SK-N-SH (cell line): ENCODE measurements around the gene PAPOLA. TPM values are rescaled to one million over a fixed set of nuclear protein-coding genes. Genes with fewer than 3 reads are reported as not detected.

ENCODE experiments used
- CTCF ChIA-PET: fragments of 300-600, 350-600 bp; formaldehyde crosslinking; extraction: SDS; loops from one replicate; lab custom pipeline; 2021; lab: Yijun Ruan, JAX
- POLR2A ChIA-PET: fragments of 350-600 bp; sonication (Branson Sonifier 250); formaldehyde crosslinking; extraction: SDS; loops from one replicate; lab custom pipeline; 2020; ENCODE audit warnings: antibody characterized with exemption, inconsistent platforms; lab: Yijun Ruan, JAX
- DNase-seq: peaks from one replicate; pipeline ENCODE4 v3.0.0; 2012
- H2AFZ ChIP-seq: fragments of 200-600 bp; sonication (generic); 2 replicates; pipeline ENCODE4 v1.8.1; 2016; ENCODE audit warnings: antibody characterized with exemption, mild to moderate bottlenecking, low read depth
- H3F3A ChIP-seq: fragments of 200-600 bp; sonication (generic); replicated peaks from 2 replicates; pipeline ENCODE3; 2016; ENCODE audit warnings: antibody characterized with exemption, mild to moderate bottlenecking; ENCODE audit not compliant: insufficient read depth
- H3K27ac ChIP-seq, 2 experiments: fragments of 200-500 bp in 1 of 2; fragments of 200-600 bp in 1 of 2; sonication (Bioruptor generic) in 1 of 2; sonication (generic), shearing (Covaris generic) in 1 of 2; 2 replicates each; pipeline versions ENCODE4 v1.5.1 to v1.6.1; 2014 to 2016; ENCODE audit warnings: low read depth in 2 of 2, inconsistent platforms in 1 of 2, low read length in 1 of 2, mild to moderate bottlenecking in 1 of 2, mixed read lengths in 1 of 2
- H3K27me3 ChIP-seq: fragments of 200-600 bp; sonication (generic), shearing (Covaris generic); 2 replicates; pipeline ENCODE4 v1.6.1; 2016; ENCODE audit warnings: mixed run types; ENCODE audit not compliant: insufficient read depth
- H3K36me3 ChIP-seq, 2 experiments: fragments of 200-500 bp in 1 of 2; fragments of 200-600 bp in 1 of 2; sonication (Bioruptor generic) in 1 of 2; sonication (generic) in 1 of 2; replicated peaks in 1 of 2; 2 replicates each; pipeline versions ENCODE3 to v1.5.1; 2014 to 2016; ENCODE audit warnings: low read length in 1 of 2, mild to moderate bottlenecking in 1 of 2; ENCODE audit not compliant: insufficient read depth in 2 of 2, control insufficient read depth in 1 of 2
- H3K4me1 ChIP-seq, 2 experiments: fragments of 200-500 bp in 1 of 2; fragments of 200-600 bp in 1 of 2; sonication (Bioruptor generic) in 1 of 2; sonication (generic), shearing (Covaris generic) in 1 of 2; 2 replicates each; pipeline versions ENCODE4 v1.5.1 to v1.6.1; 2014 to 2016; ENCODE audit warnings: low read depth in 1 of 2, low read length in 1 of 2, mixed run types in 1 of 2; ENCODE audit not compliant: insufficient read depth in 2 of 2, control insufficient read depth in 1 of 2
- H3K4me2 ChIP-seq: fragments of 200-600 bp; sonication (generic), shearing (Covaris generic); 2 replicates; pipeline ENCODE4 v1.6.1; 2017; ENCODE audit warnings: mixed run types
- H3K4me3 ChIP-seq, 2 experiments: fragments of 200-500 bp in 1 of 2; fragments of 200-600 bp in 1 of 2; sonication (Bioruptor generic) in 1 of 2; sonication (generic), shearing (Covaris generic) in 1 of 2; 2 replicates each; pipeline versions ENCODE4 v1.5.1 to v1.8.1; 2014 to 2016; ENCODE audit warnings: low read depth in 2 of 2, inconsistent platforms in 1 of 2, low read length in 1 of 2, mild to moderate bottlenecking in 1 of 2, mixed read lengths in 1 of 2, moderate library complexity in 1 of 2
- H3K79me2 ChIP-seq: fragments of 200-600 bp; sonication (generic); 2 replicates; pipeline ENCODE4 v1.8.1; 2017; ENCODE audit warnings: mild to moderate bottlenecking; ENCODE audit not compliant: insufficient read depth
- H3K9ac ChIP-seq: fragments of 200-600 bp; sonication (generic); 2 replicates; pipeline ENCODE4 v1.6.1; 2017; ENCODE audit warnings: mixed run types
- H3K9me2 ChIP-seq: fragments of 200-600 bp; sonication (generic); 2 replicates; pipeline ENCODE4 v1.6.1; 2017; ENCODE audit warnings: mixed run types
- H3K9me3 ChIP-seq: fragments of 200-600 bp; sonication (generic); 2 replicates; pipeline ENCODE4 v1.6.1; 2017; ENCODE audit warnings: mixed run types, mild to moderate bottlenecking, moderate library complexity
- H4K20me1 ChIP-seq: fragments of 200-600 bp; sonication (generic); 2 replicates; pipeline ENCODE4 v1.6.1; 2017; ENCODE audit warnings: mild to moderate bottlenecking, mixed run types; ENCODE audit not compliant: insufficient read depth
- NFIC ChIP-seq: IDR thresholded peaks from 2 replicates; pipeline ENCODE4 v1.4.0; 2012; ENCODE audit warnings: borderline replicate concordance
- NRF1 ChIP-seq: IDR thresholded peaks from 2 replicates; pipeline ENCODE4 v1.6.1; 2012; ENCODE audit warnings: low read depth, mild to moderate bottlenecking, low read length
- TAF1 ChIP-seq: IDR thresholded peaks from 2 replicates; pipeline ENCODE4 v1.6.1; 2012; ENCODE audit warnings: low read depth, mild to moderate bottlenecking, low read length, moderate library complexity, borderline replicate concordance
- WGBS: methylation state at CpG from one replicate; pipeline ENCODE4 v1.1.6; 2017; ENCODE audit warnings: low lambda C conversion rate; 5-methylcytosine and 5-hydroxymethylcytosine counted together
- polyA plus RNA-seq, 3 experiments: library from polyadenylated mRNA; depleted of rRNA; stranded (reverse); fragments of >200 nt; gene quantifications; 2 replicates each; pipeline ENCODE4 v1.2.3, GENCODE V29; 2012
- TF ChIP-seq, protein P1 (sequence below): IDR thresholded peaks from 2 replicates; pipeline ENCODE4 v1.4.0; 2012; ENCODE audit warnings: low read depth, borderline replicate concordance
- TF ChIP-seq, protein P2 (sequence below): IDR thresholded peaks from 2 replicates; pipeline ENCODE4 v1.4.0; 2012; ENCODE audit warnings: low read depth
- TF ChIP-seq, protein P3 (sequence below): IDR thresholded peaks from 2 replicates; pipeline ENCODE4 v1.6.1; 2012; ENCODE audit warnings: mild to moderate bottlenecking, low read depth, low read length, moderate library complexity

The PAPOLA gene
- polyA plus RNA-seq, 1 of the 3 experiments (the other 2 are of a cell fraction): 53.7 TPM

DNA sequence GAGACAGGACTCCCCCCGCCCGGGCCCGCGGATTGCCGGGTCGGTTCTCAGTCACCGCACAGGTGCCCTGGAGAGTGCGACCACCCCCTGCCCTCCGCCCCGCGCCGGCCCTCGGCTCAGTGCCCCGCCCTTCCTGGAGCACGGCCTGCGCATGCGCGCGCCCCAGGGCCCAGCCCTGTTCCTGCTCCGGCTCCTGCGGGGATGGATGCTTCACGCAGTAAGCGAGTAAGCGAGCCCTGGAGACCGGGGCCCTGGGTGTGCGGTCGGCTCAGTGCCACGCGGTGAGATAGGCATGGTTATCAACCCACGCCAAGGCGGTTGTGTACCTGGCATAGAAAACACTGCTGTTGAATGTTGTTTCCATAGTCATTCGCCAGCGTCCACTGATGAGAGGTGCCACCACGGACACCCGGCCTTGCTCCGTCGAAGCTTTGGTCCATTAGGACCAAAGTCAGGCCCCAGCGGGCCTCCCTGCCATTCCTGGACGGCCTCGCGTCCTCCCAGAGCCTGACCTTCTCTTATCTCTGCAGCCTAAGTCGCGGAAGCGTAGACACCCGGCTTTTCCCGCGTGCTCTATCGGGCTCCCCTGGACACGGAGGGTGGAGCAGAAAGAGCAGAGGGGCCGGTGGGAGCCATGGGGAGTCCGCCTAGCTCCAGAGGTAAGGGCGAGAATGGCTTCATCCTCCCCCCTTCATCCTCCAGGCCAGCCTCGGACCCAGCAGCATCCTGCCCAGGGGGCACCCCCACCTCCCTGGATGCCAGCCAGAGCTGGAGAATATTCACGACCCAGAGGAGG is 90.6 kb downstream of the PAPOLA start:
- TF ChIP-seq, protein P1, sequence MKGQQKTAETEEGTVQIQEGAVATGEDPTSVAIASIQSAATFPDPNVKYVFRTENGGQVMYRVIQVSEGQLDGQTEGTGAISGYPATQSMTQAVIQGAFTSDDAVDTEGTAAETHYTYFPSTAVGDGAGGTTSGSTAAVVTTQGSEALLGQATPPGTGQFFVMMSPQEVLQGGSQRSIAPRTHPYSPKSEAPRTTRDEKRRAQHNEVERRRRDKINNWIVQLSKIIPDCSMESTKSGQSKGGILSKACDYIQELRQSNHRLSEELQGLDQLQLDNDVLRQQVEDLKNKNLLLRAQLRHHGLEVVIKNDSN: no peak
- TF ChIP-seq, protein P2, sequence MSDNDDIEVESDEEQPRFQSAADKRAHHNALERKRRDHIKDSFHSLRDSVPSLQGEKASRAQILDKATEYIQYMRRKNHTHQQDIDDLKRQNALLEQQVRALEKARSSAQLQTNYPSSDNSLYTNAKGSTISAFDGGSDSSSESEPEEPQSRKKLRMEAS: peak; percentile 53; the same call in 1 of the 2 replicates
- TF ChIP-seq NFIC: no peak
- no peak for TF ChIP-seq TAF1
- peak; percentile 86 for TF ChIP-seq NRF1
- CTCF ChIA-PET: interaction anchor here (1.5 to 8.0 kb wide), 2 partner anchors 8 to 146 kb away, joined by 6 to 65 read pairs; no protein-coding TSS in a partner anchor
- Histone ChIP-seq H3K9me2 (no peaks in the 10 kb centered on the region), H3K9ac (no peak overlapping the region), H3K27me3 (no peaks in the 10 kb centered on the region), H3K27ac (no peak overlapping the region), H3K4me1 (peaks cover 0 to 12% of the 10 kb centered on the region in 2 experiments; a peak in 1 of 4 replicates), H3K9me3 (no peaks in the 10 kb centered on the region), H3K36me3 (no peaks in the 10 kb centered on the region), H3K79me2 (no peaks in the 10 kb centered on the region), H4K20me1 (no peaks in the 10 kb centered on the region), H2AFZ (peak overlapping the region; percentile 73), H3F3A (no peaks in the 10 kb centered on the region), H3K4me3 (peak overlapping the region; percentile 50 to 58), H3K4me2 (peak overlapping the region; percentile 83)
- DNase-seq: peak; percentile 96
- 28% methylated on average over 6 of the region's 54 CpGs for WGBS
- POLR2A ChIA-PET: no interaction called here

DNA sequence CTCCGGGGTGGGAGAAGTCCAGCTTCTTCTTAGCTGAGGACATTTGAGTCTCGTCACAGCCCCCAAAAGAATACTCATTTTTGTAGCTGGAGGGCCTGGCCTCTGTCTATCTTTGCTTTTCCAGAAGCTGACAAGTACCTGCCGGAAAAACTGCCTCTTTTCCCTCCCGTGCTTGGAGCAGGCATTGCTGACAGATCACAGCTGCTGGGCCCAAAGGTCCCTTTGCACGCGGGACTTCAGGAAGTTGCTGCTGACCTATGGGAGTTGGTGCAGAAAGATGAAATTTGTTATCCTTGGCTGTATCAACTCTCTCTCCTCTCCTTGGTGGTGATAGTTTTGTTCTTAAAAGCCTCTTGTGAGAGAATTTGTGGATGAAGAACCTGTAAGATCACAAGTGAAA is 92.8 kb downstream of the PAPOLA start:
- Histone ChIP-seq H4K20me1 (no peaks in the 10 kb centered on the region), H3K27me3 (no peaks in the 10 kb centered on the region), H3K79me2 (no peaks in the 10 kb centered on the region), H3K9me3 (no peaks in the 10 kb centered on the region), H3K27ac (no peak overlapping the region), H3K4me1 (peaks cover 0 to 27% of the 10 kb centered on the region in 2 experiments; a peak in 1 of 4 replicates), H3K4me2 (no peak overlapping the region), H3F3A (no peaks in the 10 kb centered on the region), H2AFZ (no peak overlapping the region), H3K4me3 (no peak overlapping the region), H3K9me2 (no peaks in the 10 kb centered on the region), H3K36me3 (no peaks in the 10 kb centered on the region), H3K9ac (no peak overlapping the region)
- ChIA-PET CTCF (interaction anchor here (1.2 to 2.2 kb wide), 2 partner anchors 11 to 20 kb away, joined by 5 to 8 read pairs; no protein-coding TSS in a partner anchor), POLR2A (no interaction called here)
- DNase-seq: no peak
- WGBS: 71% methylated on average over 6 of the region's 6 CpGs
- TF ChIP-seq, protein P3, sequence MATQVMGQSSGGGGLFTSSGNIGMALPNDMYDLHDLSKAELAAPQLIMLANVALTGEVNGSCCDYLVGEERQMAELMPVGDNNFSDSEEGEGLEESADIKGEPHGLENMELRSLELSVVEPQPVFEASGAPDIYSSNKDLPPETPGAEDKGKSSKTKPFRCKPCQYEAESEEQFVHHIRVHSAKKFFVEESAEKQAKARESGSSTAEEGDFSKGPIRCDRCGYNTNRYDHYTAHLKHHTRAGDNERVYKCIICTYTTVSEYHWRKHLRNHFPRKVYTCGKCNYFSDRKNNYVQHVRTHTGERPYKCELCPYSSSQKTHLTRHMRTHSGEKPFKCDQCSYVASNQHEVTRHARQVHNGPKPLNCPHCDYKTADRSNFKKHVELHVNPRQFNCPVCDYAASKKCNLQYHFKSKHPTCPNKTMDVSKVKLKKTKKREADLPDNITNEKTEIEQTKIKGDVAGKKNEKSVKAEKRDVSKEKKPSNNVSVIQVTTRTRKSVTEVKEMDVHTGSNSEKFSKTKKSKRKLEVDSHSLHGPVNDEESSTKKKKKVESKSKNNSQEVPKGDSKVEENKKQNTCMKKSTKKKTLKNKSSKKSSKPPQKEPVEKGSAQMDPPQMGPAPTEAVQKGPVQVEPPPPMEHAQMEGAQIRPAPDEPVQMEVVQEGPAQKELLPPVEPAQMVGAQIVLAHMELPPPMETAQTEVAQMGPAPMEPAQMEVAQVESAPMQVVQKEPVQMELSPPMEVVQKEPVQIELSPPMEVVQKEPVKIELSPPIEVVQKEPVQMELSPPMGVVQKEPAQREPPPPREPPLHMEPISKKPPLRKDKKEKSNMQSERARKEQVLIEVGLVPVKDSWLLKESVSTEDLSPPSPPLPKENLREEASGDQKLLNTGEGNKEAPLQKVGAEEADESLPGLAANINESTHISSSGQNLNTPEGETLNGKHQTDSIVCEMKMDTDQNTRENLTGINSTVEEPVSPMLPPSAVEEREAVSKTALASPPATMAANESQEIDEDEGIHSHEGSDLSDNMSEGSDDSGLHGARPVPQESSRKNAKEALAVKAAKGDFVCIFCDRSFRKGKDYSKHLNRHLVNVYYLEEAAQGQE: no peak
